ENCODE data around the gene TECPR1.

GRCh38 chr7:98202367-98203195 lies 49.5 kb downstream of the TECPR1 start:
- TF ChIP-seq CTCF (tag by site-specific recombination; IDR thresholded peaks at IDR 0.05) (no peak), ZBTB6 (tag by site-specific recombination; IDR thresholded peaks at IDR 0.05) (no peak), ZNF416 (tag by site-specific recombination; IDR thresholded peaks at IDR 0.05) (no peak), ZNF488 (tag by site-specific recombination; IDR thresholded peaks at IDR 0.05) (no peak), KLF9 (tag by site-specific recombination; IDR thresholded peaks at IDR 0.05; ENCODE audit: low read depth) (no peak), ZNF174 (tag by site-specific recombination; IDR thresholded peaks at IDR 0.05) (no peak), KLF16 (tag by site-specific recombination; IDR thresholded peaks at IDR 0.05) (no peak)

Data from HEK293 (cell line).